Ishikawa (cell line): ENCODE measurements around the gene GPR52.

Experiments used
- CEBPB ChIP-seq: IDR thresholded peaks from 2 replicates; pipeline ENCODE4 v1.6.1; 2012
- CREB1 ChIP-seq: IDR thresholded peaks from 2 replicates; pipeline ENCODE4 v1.6.1; 2012; ENCODE audit warnings: low read depth
- EGR1 ChIP-seq: IDR thresholded peaks from 2 replicates; pipeline ENCODE4 v1.6.1; 2012
- EP300 ChIP-seq: IDR thresholded peaks from 2 replicates; pipeline ENCODE4 v1.6.1; 2012; ENCODE audit warnings: borderline replicate concordance
- FOXM1 ChIP-seq: IDR thresholded peaks from 2 replicates; pipeline ENCODE4 v1.6.1; 2012; ENCODE audit warnings: low read depth, borderline replicate concordance
- MAX ChIP-seq: IDR thresholded peaks from 2 replicates; pipeline ENCODE4 v1.6.1; 2012
- NFIC ChIP-seq: IDR thresholded peaks from 2 replicates; pipeline ENCODE4 v1.6.1; 2012
- RAD21 ChIP-seq: IDR thresholded peaks from 2 replicates; pipeline ENCODE4 v1.6.1; 2012; ENCODE audit warnings: low read depth
- REST ChIP-seq: IDR thresholded peaks from 2 replicates; pipeline ENCODE4 v1.6.1; 2012; ENCODE audit warnings: low read depth, mild to moderate bottlenecking
- TAF1 ChIP-seq: IDR thresholded peaks from 2 replicates; pipeline ENCODE4 v1.6.1; 2012; ENCODE audit warnings: low read depth, mild to moderate bottlenecking
- TCF12 ChIP-seq: IDR thresholded peaks from 2 replicates; pipeline ENCODE4 v1.6.1; 2012; ENCODE audit warnings: low read depth
- TEAD4 ChIP-seq: IDR thresholded peaks from 2 replicates; pipeline ENCODE4 v1.6.1; 2012
- USF1 ChIP-seq: IDR thresholded peaks from 2 replicates; pipeline ENCODE4 v1.6.1; 2012
- YY1 ChIP-seq: IDR thresholded peaks from 2 replicates; pipeline ENCODE4 v1.6.1; 2012; ENCODE audit warnings: low read depth
- ZBTB7A ChIP-seq: IDR thresholded peaks from 2 replicates; pipeline ENCODE4 v1.6.1; 2012; ENCODE audit warnings: low read depth

Gene GPR52

GRCh38 chr1:174479281-174479680 is 31.5 kb downstream of the GPR52 start:
- TF ChIP-seq EP300 (no peak), EGR1 (no peak), TAF1 (no peak), TCF12 (no peak), NFIC (no peak), CEBPB (no peak), RAD21 (no peak), FOXM1 (no peak), MAX (no peak)

GRCh38 chr1:174480324-174480723 is 32.6 kb downstream of the GPR52 start:
- no peak for TF ChIP-seq TCF12

- TF ChIP-seq USF1 (no peak), TEAD4 (no peak), CEBPB (no peak), TAF1 (no peak), REST (no peak), NFIC (no peak), FOXM1 (no peak), ZBTB7A (no peak), EP300 (no peak), YY1 (no peak), RAD21 (no peak), EGR1 (no peak), CREB1 (no peak), MAX (no peak), TCF12 (no peak)
Observed at GRCh38 chr1:174491606-174492005, 43.8 kb downstream of the GPR52 start.

GRCh38 chr1:174497478-174497877 is 49.7 kb downstream of the GPR52 start:
- no peak for TF ChIP-seq CEBPB
- TF ChIP-seq USF1: no peak
- no peak for TF ChIP-seq TCF12
- TF ChIP-seq NFIC: no peak
